Vagina (tissue), 2 donors: ENCODE data around the gene NGRN.

Source experiments
- POLR2A ChIP-seq, 2 donors: fragments of 450-650 bp; IDR thresholded peaks; one replicate each; pipeline ENCODE4 v1.6.1; 2017; ENCODE audit warnings: antibody characterized with exemption in 2 of 2, mild to moderate bottlenecking in 2 of 2, moderate library complexity in 2 of 2
- POLR2AphosphoS5 ChIP-seq, 2 donors: sonication (generic); formaldehyde crosslinking; IDR thresholded peaks; one replicate each; pipeline ENCODE4 v1.9.0; 2017; ENCODE audit warnings: antibody characterized with exemption in 2 of 2, mild to moderate bottlenecking in 2 of 2, low read depth in 1 of 2; ENCODE audit not compliant: insufficient read depth in 1 of 2
- TF ChIP-seq, protein P1 (sequence below), 3 experiments: fragments of 450-650 bp in 2 of 3; fragments of 200-600 bp in 1 of 3; sonication (generic) in 1 of 3; IDR thresholded peaks; one replicate each; pipeline ENCODE4 v1.5.1; 2017 to 2019; ENCODE audit warnings: antibody characterized with exemption in 3 of 3, mild to moderate bottlenecking in 2 of 3, moderate library complexity in 2 of 3

DNA sequence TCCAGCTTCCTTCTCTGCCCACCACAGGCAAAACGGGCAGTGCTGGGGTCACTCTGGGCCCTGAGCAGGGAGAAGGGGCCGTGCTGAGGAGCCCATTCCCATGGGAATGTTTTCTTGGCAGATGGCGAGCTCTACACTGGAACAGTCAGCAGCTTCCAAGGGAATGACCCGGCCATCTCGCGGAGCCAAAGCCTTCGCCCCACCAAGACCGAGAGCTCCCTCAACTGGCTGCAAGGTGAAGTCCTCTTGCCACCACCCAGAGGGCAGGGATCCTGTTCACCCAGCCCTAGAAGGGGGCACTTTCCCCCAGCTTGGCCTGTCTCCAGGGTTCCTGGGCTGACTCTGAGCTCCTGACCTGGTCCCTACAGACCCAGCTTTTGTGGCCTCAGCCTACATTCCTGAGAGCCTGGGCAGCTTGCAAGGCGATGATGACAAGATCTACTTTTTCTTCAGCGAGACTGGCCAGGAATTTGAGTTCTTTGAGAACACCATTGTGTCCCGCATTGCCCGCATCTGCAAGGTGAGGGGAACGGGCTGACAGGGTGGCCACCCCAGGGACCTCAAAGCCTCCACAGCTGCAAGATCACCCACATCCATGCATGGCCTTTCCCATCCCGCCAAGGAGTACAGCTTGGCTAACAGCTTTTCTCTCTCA lies 44.1 kb upstream of the NGRN start:
- TF ChIP-seq, protein P1, sequence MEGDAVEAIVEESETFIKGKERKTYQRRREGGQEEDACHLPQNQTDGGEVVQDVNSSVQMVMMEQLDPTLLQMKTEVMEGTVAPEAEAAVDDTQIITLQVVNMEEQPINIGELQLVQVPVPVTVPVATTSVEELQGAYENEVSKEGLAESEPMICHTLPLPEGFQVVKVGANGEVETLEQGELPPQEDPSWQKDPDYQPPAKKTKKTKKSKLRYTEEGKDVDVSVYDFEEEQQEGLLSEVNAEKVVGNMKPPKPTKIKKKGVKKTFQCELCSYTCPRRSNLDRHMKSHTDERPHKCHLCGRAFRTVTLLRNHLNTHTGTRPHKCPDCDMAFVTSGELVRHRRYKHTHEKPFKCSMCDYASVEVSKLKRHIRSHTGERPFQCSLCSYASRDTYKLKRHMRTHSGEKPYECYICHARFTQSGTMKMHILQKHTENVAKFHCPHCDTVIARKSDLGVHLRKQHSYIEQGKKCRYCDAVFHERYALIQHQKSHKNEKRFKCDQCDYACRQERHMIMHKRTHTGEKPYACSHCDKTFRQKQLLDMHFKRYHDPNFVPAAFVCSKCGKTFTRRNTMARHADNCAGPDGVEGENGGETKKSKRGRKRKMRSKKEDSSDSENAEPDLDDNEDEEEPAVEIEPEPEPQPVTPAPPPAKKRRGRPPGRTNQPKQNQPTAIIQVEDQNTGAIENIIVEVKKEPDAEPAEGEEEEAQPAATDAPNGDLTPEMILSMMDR (IDR thresholded peaks at IDR 0.05): peak in 2 of 3 experiments; percentile 57 to 63
- TF ChIP-seq POLR2AphosphoS5 (IDR thresholded peaks at IDR 0.05; ENCODE audit: insufficient read depth in 1 of 2, low read depth in 1 of 2) (peak in 1 of 2 donors; percentile 24), POLR2A (IDR thresholded peaks at IDR 0.05) (no peak)
